Ectodermal cell (in vitro differentiated cells): ENCODE results near the gene AVPR2.

ENCODE experiments used
- H3K27ac ChIP-seq: 2 replicates; pipeline ENCODE4 v1.7.0; 2013; ENCODE audit warnings: mild to moderate bottlenecking, low read depth, low read length; ENCODE audit not compliant: insufficient read depth, poor library complexity, severe bottlenecking
- H3K27me3 ChIP-seq: 2 replicates; pipeline ENCODE4 v1.7.0; 2013; ENCODE audit warnings: mild to moderate bottlenecking, low read length; ENCODE audit not compliant: insufficient read depth, control insufficient read depth, poor library complexity, severe bottlenecking
- H3K36me3 ChIP-seq: one replicate; pipeline ENCODE4 v1.7.0; 2013; ENCODE audit warnings: low read length; ENCODE audit not compliant: control insufficient read depth, insufficient read depth
- H3K4me1 ChIP-seq: one replicate; pipeline ENCODE4 v1.7.0; 2013; ENCODE audit warnings: low read length; ENCODE audit not compliant: control insufficient read depth, insufficient read depth
- H3K4me3 ChIP-seq: 2 replicates; pipeline ENCODE4 v1.7.0; 2013; ENCODE audit warnings: low read depth, low read length, control low read depth; ENCODE audit not compliant: insufficient read depth
- H3K9me3 ChIP-seq: 2 replicates; pipeline ENCODE4 v1.7.0; 2013; ENCODE audit warnings: mild to moderate bottlenecking, low read length, moderate library complexity; ENCODE audit not compliant: control insufficient read depth
- WGBS, 2 experiments: methylation state at CpG; one replicate each; pipeline ENCODE4 v1.1.7; 2013; ENCODE audit warnings: missing lambda C conversion rate in 2 of 2; 5-methylcytosine and 5-hydroxymethylcytosine counted together

Gene AVPR2

DNA sequence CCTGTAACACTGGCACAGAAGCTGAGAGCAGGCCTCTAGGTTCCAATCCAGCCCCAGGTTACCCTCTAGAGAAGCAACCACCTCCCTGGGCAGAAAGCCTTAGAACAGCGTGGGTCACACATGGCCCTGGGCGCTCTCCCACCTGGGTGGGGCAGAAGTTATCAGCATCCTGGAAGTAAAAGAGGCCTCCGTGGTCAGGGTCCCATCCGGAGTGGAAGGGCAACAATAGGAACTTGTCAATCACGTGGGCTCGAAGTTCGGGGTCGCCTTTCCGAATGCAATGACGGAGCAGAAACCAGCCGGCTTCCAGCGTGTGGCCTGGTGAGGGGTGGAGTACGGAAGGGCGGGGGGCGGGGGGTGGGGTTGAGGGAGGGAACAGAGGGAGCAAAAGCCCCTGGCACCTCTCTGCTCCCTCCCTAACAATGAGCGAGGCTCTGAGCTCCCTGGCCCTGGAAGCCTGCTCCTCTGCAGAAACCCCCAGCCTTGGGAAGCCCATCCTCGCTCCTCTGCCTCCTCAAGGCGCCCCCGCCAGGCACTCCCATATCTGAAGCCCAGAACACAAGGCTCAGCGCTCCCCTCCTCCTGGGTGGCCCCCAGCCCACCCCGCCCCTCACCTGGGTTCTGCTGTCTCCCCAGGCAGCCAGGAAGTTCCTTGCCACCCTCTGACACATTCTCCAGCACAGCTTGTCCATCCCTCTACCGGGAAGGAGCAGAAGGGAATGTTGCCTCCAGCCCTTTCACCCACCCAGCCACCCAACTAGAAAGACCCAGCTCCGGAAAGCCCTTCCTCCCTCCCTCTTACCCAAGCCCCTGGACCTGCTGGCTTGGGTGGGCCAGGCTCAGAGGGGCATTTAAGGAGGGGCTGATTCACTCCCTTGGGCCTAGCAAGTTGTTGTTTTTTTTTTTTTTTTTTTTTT is 37.1 kb downstream of the AVPR2 start:
- Histone ChIP-seq H3K4me3 (no peak overlapping the region), H3K27ac (no peak overlapping the region), H3K4me1 (peaks cover 8% of the 10 kb centered on the region), H3K9me3 (no peaks in the 10 kb centered on the region), H3K27me3 (no peaks in the 10 kb centered on the region), H3K36me3 (no peaks in the 10 kb centered on the region)
- 23 to 27% methylated on average over 13 to 17 of the region's 23 CpGs for WGBS, 2 experiments

DNA sequence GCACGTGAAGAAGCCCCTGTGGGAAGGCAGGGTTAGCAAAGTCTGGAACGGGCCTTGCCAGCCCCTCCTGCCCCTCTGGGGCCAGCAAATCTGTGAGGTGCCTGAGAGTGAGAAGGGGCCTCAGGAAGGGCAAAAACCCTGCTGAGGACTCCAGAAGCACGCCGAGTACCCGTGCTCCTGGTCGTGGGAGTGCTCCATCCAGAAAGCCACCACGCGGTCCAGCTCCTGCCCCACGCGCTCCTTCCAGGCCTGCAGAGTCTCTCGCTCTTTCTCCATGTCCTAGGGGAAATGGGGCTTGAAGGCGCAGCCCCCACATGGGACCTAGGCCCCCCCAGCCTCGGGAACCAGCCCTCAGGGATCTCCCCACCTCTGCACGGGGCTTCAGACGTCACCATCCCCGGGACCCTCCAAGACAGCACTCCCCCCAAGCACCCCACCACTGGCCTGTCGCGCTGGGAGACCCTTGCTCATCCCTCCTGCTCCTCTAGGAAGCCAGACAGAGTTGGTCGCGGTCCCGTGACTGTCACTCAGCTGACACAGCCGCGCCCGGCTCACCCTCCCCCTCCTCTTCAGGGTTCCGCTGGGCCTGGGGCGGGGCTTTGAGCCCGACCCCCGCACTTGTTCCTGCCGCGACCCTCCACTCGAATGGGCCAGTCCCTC is 39.8 kb downstream of the AVPR2 start, which contains the start of gene RENBP:
Gene RENBP (minus strand): TSS at position 504 of the 660 bp plus-strand sequence. CDS start 33 bp downstream, at position 471.
- Histone ChIP-seq H3K4me1 (peaks cover 8% of the 10 kb centered on the region), H3K4me3 (no peak within 1 kb of the TSS), H3K9me3 (no peaks in the 10 kb centered on the region), H3K27ac (no peak within 1 kb of the TSS), H3K27me3 (no peaks in the 10 kb centered on the region), H3K36me3 (no peaks in the 10 kb centered on the region)
- WGBS, 2 experiments = 33 to 36% methylated on average over 30 to 31 of the region's 31 CpGs

DNA sequence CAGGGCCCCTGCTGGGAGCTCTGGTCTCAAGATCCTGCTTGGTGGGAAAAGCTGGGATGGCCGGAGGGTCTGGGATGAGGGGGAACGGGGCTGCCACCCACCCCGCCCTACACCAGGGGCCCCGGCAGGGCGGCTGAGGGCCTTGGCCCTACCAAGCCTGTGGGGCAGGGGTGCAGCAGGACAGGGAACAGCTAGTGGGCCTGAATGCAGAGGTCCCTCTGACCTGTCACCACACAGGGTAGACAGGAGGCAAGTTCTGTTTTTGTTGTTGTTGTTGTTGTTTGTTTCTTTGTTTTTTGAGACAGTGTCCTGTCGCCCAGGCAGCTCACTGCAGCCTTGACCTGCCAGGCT is 40.3 kb downstream of the AVPR2 start:
- Histone ChIP-seq H3K4me3 (no peak overlapping the region), H3K27ac (no peak overlapping the region), H3K27me3 (no peaks in the 10 kb centered on the region), H3K36me3 (no peaks in the 10 kb centered on the region), H3K4me1 (peaks cover 7% of the 10 kb centered on the region), H3K9me3 (no peaks in the 10 kb centered on the region)
- WGBS, 2 experiments = 50 to 65% methylated on average over 6 of the region's 6 CpGs

DNA sequence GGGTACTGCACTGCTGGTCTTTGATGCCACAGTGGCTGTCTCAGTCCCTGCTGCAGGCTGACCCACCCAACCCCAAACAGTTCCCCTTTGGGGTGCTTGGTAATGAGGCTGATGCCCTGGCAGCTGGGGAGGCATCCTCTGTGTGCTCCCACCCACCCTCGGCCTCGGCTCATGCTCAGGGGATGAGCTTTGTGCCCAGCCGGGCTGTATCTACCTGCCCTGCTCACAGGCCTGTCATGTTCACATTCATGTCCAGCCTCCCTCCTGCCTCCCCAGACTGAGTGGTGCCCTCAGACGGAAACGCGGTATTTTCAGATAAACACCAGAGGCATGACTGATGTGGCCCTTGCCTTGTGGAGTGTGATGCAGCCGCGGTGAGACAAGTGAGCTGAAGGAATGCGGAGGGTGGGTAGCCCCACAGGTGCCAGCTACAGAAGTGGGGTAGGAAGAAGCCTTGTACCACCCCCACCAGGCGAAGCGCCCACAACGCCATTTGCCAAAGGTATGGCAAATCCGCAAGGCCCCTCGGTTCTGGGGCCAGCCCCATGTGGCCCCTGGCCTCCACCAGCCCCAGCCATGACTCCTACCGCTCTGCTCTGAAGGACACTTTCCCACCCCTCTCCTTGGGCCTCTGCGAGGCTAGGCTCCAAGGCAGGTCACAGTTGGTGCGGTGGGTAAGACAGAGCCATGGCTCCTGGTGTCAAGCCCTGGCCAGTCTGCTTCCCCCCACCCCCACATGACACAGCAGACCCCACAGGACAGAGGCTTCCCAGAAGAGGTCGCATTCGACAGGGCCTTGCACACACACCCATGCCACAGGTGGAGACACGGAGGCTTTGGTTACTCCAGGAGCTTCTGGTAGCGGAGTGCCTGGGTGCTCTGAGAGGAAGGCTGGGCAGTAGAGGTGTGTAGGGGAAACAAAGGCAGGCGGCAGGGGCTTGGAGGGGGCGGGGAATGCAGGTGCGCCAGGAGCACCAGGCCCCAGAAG is 41.8 kb downstream of the AVPR2 start:
- Histone ChIP-seq H3K27me3 (no peaks in the 10 kb centered on the region), H3K9me3 (no peaks in the 10 kb centered on the region), H3K36me3 (no peaks in the 10 kb centered on the region), H3K4me1 (peaks cover 4% of the 10 kb centered on the region), H3K4me3 (no peak overlapping the region), H3K27ac (no peak overlapping the region)
- WGBS, 2 experiments = 95 to 97% methylated on average over 24 of the region's 24 CpGs

DNA sequence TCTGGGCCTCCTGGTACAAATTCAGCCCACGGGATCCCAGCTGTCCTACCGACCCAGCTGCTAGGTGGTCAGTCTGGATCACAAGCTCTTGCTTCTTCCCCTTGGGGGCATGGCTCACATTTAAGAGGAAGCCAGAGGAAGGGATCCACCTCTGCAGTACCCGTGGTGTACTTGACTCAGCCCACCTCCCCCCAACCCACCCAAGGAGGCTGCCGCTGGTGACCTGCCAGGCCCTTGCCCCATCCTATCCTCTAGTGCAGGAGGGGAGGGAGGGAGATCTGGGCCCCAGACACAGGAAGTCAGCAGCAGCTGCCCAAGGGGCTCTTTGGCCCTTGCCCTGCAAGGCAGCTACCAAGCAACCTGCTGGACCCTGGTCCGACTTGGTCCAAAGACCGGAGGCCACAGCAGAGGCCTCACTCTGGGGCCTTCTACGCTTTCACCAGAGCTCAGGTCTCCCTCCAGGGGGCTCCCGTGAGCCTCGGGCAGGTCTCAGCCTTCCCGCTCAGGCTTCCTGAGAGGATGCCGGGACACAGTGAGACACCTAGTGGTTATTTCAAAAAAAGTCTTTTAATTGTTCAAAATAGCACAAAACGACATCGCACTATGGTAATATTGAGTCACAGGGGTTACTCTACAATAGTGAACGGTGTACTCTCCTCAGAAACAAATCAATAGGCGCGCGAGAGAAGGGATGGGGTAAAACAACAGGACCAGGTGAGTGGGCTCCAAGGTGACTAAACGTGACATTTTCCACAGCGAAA is 42.7 kb downstream of the AVPR2 start:
- no peaks in the 10 kb centered on the region for H3K9me3 ChIP-seq
- WGBS, 2 experiments = 46 to 59% methylated on average over 15 to 19 of the region's 19 CpGs
- no peak overlapping the region for H3K4me3 ChIP-seq
- no peaks in the 10 kb centered on the region for H3K4me1 ChIP-seq
- peaks cover 6% of the 10 kb centered on the region for H3K36me3 ChIP-seq
- H3K27ac ChIP-seq = peak overlapping the region; percentile 76
- H3K27me3 ChIP-seq = no peaks in the 10 kb centered on the region

DNA sequence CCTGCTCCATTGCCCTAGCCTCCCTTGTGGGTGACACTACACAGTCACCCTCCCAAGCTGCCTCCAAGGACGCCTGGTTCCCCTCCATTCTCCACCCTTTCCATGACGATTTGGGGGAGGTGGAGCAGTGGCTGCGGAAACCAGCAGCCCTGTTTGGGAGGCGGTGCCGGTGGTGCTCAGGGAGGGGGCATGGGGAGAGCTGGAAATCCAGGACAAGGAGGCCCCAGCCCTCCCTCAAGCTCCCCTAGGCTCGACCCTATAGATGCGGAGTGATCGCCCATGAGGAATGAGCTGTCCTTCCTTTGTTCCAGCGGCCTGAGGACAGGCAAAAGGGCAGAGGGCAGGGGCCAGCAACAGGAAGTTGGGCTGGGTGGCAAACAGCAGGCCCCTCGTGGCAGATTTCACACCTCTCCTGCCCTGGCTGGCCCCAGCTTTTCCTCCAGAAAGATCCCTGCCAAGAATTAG is 43.6 kb downstream of the AVPR2 start:
- no peak overlapping the region for H3K4me3 ChIP-seq
- H3K27me3 ChIP-seq = no peaks in the 10 kb centered on the region
- WGBS, 2 experiments = 27 to 35% methylated on average over 8 to 10 of the region's 10 CpGs
- peaks cover 14% of the 10 kb centered on the region for H3K36me3 ChIP-seq
- H3K27ac ChIP-seq = peak overlapping the region; percentile 76
- no peaks in the 10 kb centered on the region for H3K4me1 ChIP-seq
- H3K9me3 ChIP-seq = no peaks in the 10 kb centered on the region

DNA sequence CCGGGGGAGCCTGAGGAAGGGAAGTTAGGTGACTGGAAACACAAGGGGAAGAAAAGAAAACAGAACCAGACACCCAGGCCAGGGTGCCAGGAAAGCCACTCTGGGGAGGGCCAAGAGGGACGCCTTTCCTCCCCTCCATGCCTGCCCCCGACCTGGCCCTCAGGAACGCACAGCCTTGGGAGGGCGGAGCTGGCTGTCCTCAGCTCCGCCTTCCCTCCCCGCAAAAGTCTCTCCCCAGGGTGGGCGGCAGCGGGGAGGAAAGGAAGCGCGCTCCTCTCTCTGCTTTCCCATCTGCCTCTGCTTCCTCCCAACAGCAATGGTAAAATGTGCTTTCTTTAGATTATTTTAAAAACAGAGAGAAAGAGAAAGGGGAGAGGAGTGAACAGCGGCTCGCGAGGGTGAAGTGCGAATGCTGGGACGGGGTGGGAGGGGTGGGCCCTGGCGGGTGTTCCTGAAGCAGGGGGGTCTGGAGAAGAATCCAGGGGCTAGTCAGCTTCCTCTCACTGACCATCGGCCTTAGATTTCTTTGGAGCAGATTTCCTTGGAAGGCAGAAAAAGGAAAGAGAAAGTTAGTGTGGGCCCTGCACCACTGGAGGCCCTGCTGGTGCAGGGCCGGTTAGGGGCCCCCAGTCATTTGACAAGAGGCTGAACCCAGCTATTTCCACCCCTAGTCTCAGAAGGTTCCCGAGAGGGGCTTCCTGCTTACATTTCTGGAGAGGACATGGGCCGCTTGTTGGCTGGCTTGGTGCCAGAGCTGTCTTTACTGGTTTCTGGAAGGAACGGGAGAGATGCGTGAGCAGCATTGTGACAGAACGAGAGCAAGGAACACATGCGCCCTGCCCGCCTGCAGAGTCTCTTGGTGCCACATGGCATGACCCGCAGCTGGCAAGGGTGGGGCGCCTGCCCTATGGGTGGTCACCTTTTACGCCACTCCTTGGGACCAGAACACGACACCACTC is 44.7 kb downstream of the AVPR2 start:
- peak overlapping the region; percentile 66 for H3K27ac ChIP-seq
- H3K4me1 ChIP-seq = no peaks in the 10 kb centered on the region
- H3K4me3 ChIP-seq = no peak overlapping the region
- peaks cover 14% of the 10 kb centered on the region for H3K36me3 ChIP-seq
- WGBS, 2 experiments = 71 to 74% methylated on average over 26 to 28 of the region's 30 CpGs
- H3K27me3 ChIP-seq = no peaks in the 10 kb centered on the region
- H3K9me3 ChIP-seq = no peaks in the 10 kb centered on the region

DNA sequence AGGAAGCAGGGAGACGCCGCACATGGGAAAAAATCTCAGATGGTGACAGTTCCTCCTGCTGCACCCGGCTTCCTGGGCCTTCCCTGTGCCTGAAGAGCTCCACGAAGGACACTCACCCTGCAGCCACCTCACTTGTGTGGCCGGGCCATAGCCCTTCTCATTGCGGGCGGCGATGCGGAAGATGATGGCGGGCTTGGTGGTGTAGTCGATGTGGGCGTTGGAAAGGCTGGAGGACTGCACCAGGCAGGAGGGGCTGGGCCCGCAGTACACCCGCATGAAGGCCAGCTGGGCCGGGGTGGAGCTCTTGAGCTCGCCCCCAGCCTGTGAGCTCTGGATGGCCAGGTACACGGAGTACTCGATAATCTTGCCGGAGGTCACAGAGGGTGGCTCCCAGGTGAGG is 45.7 kb downstream of the AVPR2 start:
- Histone ChIP-seq H3K9me3 (no peaks in the 10 kb centered on the region), H3K4me1 (no peaks in the 10 kb centered on the region), H3K27me3 (no peaks in the 10 kb centered on the region), H3K27ac (no peak overlapping the region), H3K36me3 (peaks cover 14% of the 10 kb centered on the region), H3K4me3 (no peak overlapping the region)
- WGBS, 2 experiments = 89 to 90% methylated on average over 19 of the region's 19 CpGs
